ENCODE results near the gene TAF6. TPM values are rescaled to one million over a fixed set of nuclear protein-coding genes. Genes with fewer than 3 reads are reported as not detected.

The TAF6 gene
- total RNA-seq, 1 experiment from 2014 or later: 87.1 TPM

DNA sequence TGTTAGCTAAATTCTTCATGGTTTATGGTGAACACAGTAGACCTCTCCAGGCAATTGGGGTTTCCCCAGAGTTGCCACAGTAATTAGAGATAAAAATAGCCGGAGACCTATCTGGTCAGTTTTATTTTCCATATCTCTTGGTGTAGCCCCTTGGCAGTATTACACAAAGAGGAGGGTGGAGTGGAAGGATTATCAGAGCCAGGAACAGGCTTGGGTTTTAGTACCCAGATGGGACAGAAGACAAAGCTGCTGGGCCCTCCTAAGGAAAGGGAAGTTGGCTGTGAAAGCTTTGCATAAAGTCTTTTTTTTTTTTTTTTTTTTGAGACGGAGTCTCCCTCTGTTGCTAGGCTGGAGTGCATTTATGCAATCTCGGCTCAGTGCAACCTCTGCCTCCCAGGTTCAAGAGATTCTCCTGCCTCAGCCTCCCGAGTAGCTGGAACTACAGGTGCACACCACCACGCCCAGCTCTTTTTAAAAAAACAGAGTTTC lies 59.9 kb downstream of the TAF6 start:
- Histone ChIP-seq H3K79me2 (ENCODE audit: insufficient read depth, low read length) (no peaks in the 10 kb centered on the region), H4K5ac (ENCODE audit: insufficient read length, low read depth, low read length) (no peak overlapping the region), H3K14ac (ENCODE audit: insufficient read depth, low read length) (no peak overlapping the region), H3K23me2 (ENCODE audit: insufficient read length, low read depth, low read length, poor library complexity, severe bottlenecking) (no peaks in the 10 kb centered on the region), H3K4me1 (ENCODE audit: insufficient read depth, low read length) (no peaks in the 10 kb centered on the region), H2BK15ac (ENCODE audit: low read depth, low read length) (no peak overlapping the region), H3T11ph (ENCODE audit: low read length) (no peak overlapping the region), H4K20me1 (ENCODE audit: control insufficient read depth, insufficient read depth, insufficient read length) (no peaks in the 10 kb centered on the region), H3K9ac (ENCODE audit: extremely low read depth, insufficient read length, low read length) (no peak overlapping the region), H3K4ac (ENCODE audit: low read depth, low read length) (no peak overlapping the region), H2AK5ac (ENCODE audit: insufficient read length, low read length) (no peak overlapping the region), H3K9me3 (ENCODE audit: control insufficient read depth, low read depth, low read length) (no peaks in the 10 kb centered on the region), H2BK12ac (ENCODE audit: insufficient read length, low read depth, low read length) (no peak overlapping the region), H2BK20ac (ENCODE audit: low read depth, low read length, poor library complexity, severe bottlenecking) (no peak overlapping the region), H4K8ac (replicated peaks; ENCODE audit: insufficient read length, low read depth, low read length) (no peak overlapping the region), H2BK120ac (ENCODE audit: low read depth, low read length, poor library complexity, severe bottlenecking) (no peak overlapping the region), H3K27ac (ENCODE audit: insufficient read length, low read depth, low read length) (no peak overlapping the region), H3K56ac (ENCODE audit: insufficient read length, low read depth, low read length) (no peak overlapping the region), H2BK5ac (ENCODE audit: insufficient read length, low read length) (no peak overlapping the region), H3K23ac (ENCODE audit: insufficient read length, low read depth, low read length) (no peak overlapping the region), H2AFZ (ENCODE audit: low read length) (no peak overlapping the region), H3K27me3 (ENCODE audit: insufficient read depth, low read length) (no peaks in the 10 kb centered on the region), H3K4me2 (ENCODE audit: insufficient read depth, insufficient read length, low read length) (no peak overlapping the region), H3K79me1 (ENCODE audit: insufficient read depth, low read depth, low read length, poor library complexity, severe bottlenecking) (peaks cover 2% of the 10 kb centered on the region), H3K18ac (ENCODE audit: insufficient read length, low read depth, low read length) (no peak overlapping the region), H4K91ac (ENCODE audit: insufficient read length, low read depth, low read length) (no peak overlapping the region)
- DNase-seq: no peak
- Mint-ChIP-seq H3K27ac (no peak overlapping the region), H3K27me3 (ENCODE audit: low read depth) (no peaks in the 10 kb centered on the region), H3K4me3 (no peak overlapping the region), H3K36me3 (ENCODE audit: insufficient read depth in 1 of 3, low read depth in 3 of 3) (peaks cover 50 to 79% (median 65%) of the 10 kb centered on the region in 3 experiments), H3K4me1 (no peaks in the 10 kb centered on the region), H3K9me3 (no peaks in the 10 kb centered on the region)
- TF ChIP-seq, protein P1, sequence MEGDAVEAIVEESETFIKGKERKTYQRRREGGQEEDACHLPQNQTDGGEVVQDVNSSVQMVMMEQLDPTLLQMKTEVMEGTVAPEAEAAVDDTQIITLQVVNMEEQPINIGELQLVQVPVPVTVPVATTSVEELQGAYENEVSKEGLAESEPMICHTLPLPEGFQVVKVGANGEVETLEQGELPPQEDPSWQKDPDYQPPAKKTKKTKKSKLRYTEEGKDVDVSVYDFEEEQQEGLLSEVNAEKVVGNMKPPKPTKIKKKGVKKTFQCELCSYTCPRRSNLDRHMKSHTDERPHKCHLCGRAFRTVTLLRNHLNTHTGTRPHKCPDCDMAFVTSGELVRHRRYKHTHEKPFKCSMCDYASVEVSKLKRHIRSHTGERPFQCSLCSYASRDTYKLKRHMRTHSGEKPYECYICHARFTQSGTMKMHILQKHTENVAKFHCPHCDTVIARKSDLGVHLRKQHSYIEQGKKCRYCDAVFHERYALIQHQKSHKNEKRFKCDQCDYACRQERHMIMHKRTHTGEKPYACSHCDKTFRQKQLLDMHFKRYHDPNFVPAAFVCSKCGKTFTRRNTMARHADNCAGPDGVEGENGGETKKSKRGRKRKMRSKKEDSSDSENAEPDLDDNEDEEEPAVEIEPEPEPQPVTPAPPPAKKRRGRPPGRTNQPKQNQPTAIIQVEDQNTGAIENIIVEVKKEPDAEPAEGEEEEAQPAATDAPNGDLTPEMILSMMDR (conservative IDR thresholded peaks at IDR 0.05): no peak
- WGBS (ENCODE audit: extremely low coverage, insufficient read length, low lambda C conversion rate): no CpG with 5 or more reads among the region's 5 CpGs

Small RNA genes within 50 kb of the gene (microRNA-seq; reads per million reads assigned to microRNA genes)
- gene MIR106B (ENCODE audit: borderline microRNAs expressed): 1,145 reads per million, percentile 95 among the genes with 10 or more reads in this experiment
- 128 reads per million, percentile 76 among the genes with 10 or more reads in this experiment for gene MIR25 (ENCODE audit: borderline microRNAs expressed)
- gene MIR4658 (ENCODE audit: borderline microRNAs expressed): not detected
- 2,017 reads per million, percentile 97 among the genes with 10 or more reads in this experiment for gene MIR93 (ENCODE audit: borderline microRNAs expressed)

Other genes starting within 250 kb of the TAF6 start
- not detected in 2 replicates for gene OR2AE1, start 242.3 kb downstream of the TAF6 start, total RNA-seq (2021)
- 6.9 and 7.3 TPM in 2 replicates for gene TRIM4, start 199.8 kb downstream of the TAF6 start, total RNA-seq (2021)
- gene GJC3, start 189.7 kb downstream of the TAF6 start, total RNA-seq (2021): 1.4 and 2.3 TPM in 2 replicates
- gene AZGP1, start 143.3 kb downstream of the TAF6 start, total RNA-seq (2021): 0.24 TPM in 1 of 2 replicates, not detected in the other
- 28.2 and 29.8 TPM in 2 replicates for gene ZKSCAN1, start 103.8 kb downstream of the TAF6 start, total RNA-seq (2021)
- gene ZSCAN21, start 69.6 kb downstream of the TAF6 start, total RNA-seq (2021): 23.5 and 24.3 TPM in 2 replicates
- 60.4 and 62.8 TPM in 2 replicates for gene ZNF3, start 37.6 kb downstream of the TAF6 start, total RNA-seq (2021)
- 140 and 144 TPM in 2 replicates for gene COPS6, start 30.4 kb downstream of the TAF6 start, total RNA-seq (2021)
- gene MCM7, start 18.0 kb downstream of the TAF6 start, total RNA-seq (2021): 387 and 390 TPM in 2 replicates
- gene AP4M1, start 17.7 kb downstream of the TAF6 start, total RNA-seq (2021): 18.8 and 20.2 TPM in 2 replicates
- gene CNPY4, start 276 bp upstream of the TAF6 start, total RNA-seq (2021): 10.4 and 12.3 TPM in 2 replicates
- gene MBLAC1, start 7.6 kb upstream of the TAF6 start, total RNA-seq (2021): 1.6 and 1.9 TPM in 2 replicates
- 164 and 179 TPM in 2 replicates for gene LAMTOR4, start 29.6 kb upstream of the TAF6 start, total RNA-seq (2021)
- 31.8 and 32.8 TPM in 2 replicates for gene TRAPPC14, start 39.4 kb upstream of the TAF6 start, total RNA-seq (2021)
- 6.0 and 7.0 TPM in 2 replicates for gene GAL3ST4, start 49.3 kb upstream of the TAF6 start, total RNA-seq (2021)
- gene GPC2, start 58.0 kb upstream of the TAF6 start, total RNA-seq (2021): 39.5 and 45.2 TPM in 2 replicates
- gene STAG3, start 58.6 kb upstream of the TAF6 start, total RNA-seq (2021): 2.6 and 3.1 TPM in 2 replicates
- 0.50 and 0.70 TPM in 2 replicates for gene PVRIG, start 100.6 kb upstream of the TAF6 start, total RNA-seq (2021)
- gene SPDYE3, start 188.3 kb upstream of the TAF6 start, total RNA-seq (2021): not detected in 2 replicates
- 43.5 and 50.1 TPM in 2 replicates for gene PILRB, start 238.8 kb upstream of the TAF6 start, total RNA-seq (2021)